ENCODE results near the gene CFAP141. TPM values are rescaled to one million over a fixed set of nuclear protein-coding genes. Genes with fewer than 3 reads are reported as not detected.

The CFAP141 gene
- total and polyA plus RNA-seq, 2 of the 13 experiments (the other 11 are each of a cell fraction or from before 2014, with no cell fraction given): not detected

DNA sequence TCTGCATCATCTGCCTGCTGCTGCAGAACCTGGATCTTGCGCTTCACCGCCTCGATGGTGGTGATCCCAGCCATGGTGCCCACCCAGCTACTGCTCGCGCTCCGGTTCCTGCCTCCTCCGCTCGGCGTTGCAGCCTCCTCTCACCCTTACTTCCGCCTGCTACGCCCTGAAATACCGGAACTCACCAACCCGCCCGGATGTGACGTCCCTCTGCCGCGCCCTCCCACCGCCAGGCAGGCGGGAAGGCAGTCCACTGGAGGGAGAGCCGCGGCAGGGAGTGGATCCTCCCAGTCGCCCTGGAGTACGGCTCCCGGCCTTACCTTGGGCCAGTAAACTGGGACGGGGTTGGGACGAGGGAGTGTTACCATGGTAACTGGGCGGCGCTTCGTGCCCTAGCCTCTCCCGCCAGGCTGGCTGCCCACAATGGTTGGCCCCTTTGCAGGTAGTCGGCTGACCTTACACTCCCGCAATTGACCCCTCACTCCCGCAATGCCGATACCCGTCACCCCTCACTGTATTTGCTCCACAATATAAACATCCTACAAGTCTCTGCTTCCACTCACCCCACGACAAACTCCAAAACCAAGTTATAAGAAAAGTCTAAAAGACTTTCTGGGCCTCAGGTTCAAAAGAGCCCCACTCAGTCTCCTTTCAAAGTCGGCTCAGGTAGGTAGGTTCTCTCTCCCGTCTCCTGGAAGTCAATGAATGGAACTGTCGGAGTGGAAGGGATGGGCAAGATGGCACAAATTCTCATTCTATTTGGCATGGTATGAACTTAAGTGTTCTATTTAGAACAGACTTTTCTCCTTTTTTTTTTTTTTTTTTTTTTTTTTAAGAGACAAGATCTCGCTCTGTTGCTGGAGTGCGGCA lies 22.9 kb downstream of the CFAP141 start (continued):
- TF ChIP-seq, protein P1, sequence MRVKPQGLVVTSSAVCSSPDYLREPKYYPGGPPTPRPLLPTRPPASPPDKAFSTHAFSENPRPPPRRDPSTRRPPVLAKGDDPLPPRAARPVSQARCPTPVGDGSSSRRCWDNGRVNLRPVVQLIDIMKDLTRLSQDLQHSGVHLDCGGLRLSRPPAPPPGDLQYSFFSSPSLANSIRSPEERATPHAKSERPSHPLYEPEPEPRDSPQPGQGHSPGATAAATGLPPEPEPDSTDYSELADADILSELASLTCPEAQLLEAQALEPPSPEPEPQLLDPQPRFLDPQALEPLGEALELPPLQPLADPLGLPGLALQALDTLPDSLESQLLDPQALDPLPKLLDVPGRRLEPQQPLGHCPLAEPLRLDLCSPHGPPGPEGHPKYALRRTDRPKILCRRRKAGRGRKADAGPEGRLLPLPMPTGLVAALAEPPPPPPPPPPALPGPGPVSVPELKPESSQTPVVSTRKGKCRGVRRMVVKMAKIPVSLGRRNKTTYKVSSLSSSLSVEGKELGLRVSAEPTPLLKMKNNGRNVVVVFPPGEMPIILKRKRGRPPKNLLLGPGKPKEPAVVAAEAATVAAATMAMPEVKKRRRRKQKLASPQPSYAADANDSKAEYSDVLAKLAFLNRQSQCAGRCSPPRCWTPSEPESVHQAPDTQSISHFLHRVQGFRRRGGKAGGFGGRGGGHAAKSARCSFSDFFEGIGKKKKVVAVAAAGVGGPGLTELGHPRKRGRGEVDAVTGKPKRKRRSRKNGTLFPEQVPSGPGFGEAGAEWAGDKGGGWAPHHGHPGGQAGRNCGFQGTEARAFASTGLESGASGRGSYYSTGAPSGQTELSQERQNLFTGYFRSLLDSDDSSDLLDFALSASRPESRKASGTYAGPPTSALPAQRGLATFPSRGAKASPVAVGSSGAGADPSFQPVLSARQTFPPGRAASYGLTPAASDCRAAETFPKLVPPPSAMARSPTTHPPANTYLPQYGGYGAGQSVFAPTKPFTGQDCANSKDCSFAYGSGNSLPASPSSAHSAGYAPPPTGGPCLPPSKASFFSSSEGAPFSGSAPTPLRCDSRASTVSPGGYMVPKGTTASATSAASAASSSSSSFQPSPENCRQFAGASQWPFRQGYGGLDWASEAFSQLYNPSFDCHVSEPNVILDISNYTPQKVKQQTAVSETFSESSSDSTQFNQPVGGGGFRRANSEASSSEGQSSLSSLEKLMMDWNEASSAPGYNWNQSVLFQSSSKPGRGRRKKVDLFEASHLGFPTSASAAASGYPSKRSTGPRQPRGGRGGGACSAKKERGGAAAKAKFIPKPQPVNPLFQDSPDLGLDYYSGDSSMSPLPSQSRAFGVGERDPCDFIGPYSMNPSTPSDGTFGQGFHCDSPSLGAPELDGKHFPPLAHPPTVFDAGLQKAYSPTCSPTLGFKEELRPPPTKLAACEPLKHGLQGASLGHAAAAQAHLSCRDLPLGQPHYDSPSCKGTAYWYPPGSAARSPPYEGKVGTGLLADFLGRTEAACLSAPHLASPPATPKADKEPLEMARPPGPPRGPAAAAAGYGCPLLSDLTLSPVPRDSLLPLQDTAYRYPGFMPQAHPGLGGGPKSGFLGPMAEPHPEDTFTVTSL (CRISPR knock-in tag; IDR thresholded peaks at IDR 0.05; ENCODE audit: borderline replicate concordance): no peak
- TF ChIP-seq XRCC5 (optimal IDR thresholded peaks at IDR 0.05; ENCODE audit: low read length): peak; percentile 42
- TF ChIP-seq ZNF20 (CRISPR knock-in tag; IDR thresholded peaks at IDR 0.05): 0 out of 2 replicates have a peak, but pooled peaks have one; percentile 8
- TF ChIP-seq CERS6 (CRISPR knock-in tag; IDR thresholded peaks at IDR 0.05): 0 out of 2 replicates have a peak, but pooled peaks have one; percentile 5
- no peak for TF ChIP-seq SYNCRIP (IDR thresholded peaks at IDR 0.05; ENCODE audit: insufficient read depth, low read depth, low read length)
- 0 out of 2 replicates have a peak, but pooled peaks have one; percentile 69 for TF ChIP-seq ZBTB1 (CRISPR knock-in tag; IDR thresholded peaks at IDR 0.05; ENCODE audit: borderline replicate concordance)
- TF ChIP-seq MEIS1 (CRISPR knock-in tag; IDR thresholded peaks at IDR 0.05; ENCODE audit: borderline replicate concordance): peak; percentile 50; the same call in 1 of the 2 replicates
- TF ChIP-seq ZUFSP (CRISPR knock-in tag; IDR thresholded peaks at IDR 0.05; ENCODE audit: borderline replicate concordance): no peak
- TF ChIP-seq ZNF512B (CRISPR knock-in tag; IDR thresholded peaks at IDR 0.05; ENCODE audit: borderline replicate concordance): no peak
- TF ChIP-seq FOXC1 (CRISPR knock-in tag; IDR thresholded peaks at IDR 0.05; ENCODE audit: borderline replicate concordance): peak; percentile 72; the same call in 1 of the 2 replicates
- peak; percentile 82; the same call in 1 of the 2 replicates for TF ChIP-seq REL (CRISPR knock-in tag; conservative IDR thresholded peaks at IDR 0.05)
- no peak for TF ChIP-seq CENPX (CRISPR knock-in tag; IDR thresholded peaks at IDR 0.05)
- TF ChIP-seq ARNT2 (CRISPR knock-in tag; IDR thresholded peaks at IDR 0.05; ENCODE audit: low read depth): peak; percentile 91
- TF ChIP-seq ZSCAN31 (CRISPR knock-in tag; IDR thresholded peaks at IDR 0.05; ENCODE audit: low read depth): peak; percentile 92
- TF ChIP-seq KLF15 (CRISPR knock-in tag; IDR thresholded peaks at IDR 0.05; ENCODE audit: borderline replicate concordance): no peak
- no peak for TF ChIP-seq ZNF737 (CRISPR knock-in tag; IDR thresholded peaks at IDR 0.05; ENCODE audit: borderline replicate concordance)

Data from HepG2 (cell line).